Head of caudate nucleus (tissue), 42 donors: ENCODE results near the gene GIT1.

Experiments used
- DNase-seq, 42 donors: peaks; one replicate each; pipeline versions ENCODE4 v3.0.0 to v3.0.0-alpha.2; 2020 to 2021; ENCODE audit warnings: mixed read lengths in 7 of 42
- intact Hi-C: fragments of 100-400 bp; cut with DNase I; formaldehyde crosslinking; loops from one replicate; pipeline ENCODE4 v1.15.0; 2022

GIT1 gene

DNA sequence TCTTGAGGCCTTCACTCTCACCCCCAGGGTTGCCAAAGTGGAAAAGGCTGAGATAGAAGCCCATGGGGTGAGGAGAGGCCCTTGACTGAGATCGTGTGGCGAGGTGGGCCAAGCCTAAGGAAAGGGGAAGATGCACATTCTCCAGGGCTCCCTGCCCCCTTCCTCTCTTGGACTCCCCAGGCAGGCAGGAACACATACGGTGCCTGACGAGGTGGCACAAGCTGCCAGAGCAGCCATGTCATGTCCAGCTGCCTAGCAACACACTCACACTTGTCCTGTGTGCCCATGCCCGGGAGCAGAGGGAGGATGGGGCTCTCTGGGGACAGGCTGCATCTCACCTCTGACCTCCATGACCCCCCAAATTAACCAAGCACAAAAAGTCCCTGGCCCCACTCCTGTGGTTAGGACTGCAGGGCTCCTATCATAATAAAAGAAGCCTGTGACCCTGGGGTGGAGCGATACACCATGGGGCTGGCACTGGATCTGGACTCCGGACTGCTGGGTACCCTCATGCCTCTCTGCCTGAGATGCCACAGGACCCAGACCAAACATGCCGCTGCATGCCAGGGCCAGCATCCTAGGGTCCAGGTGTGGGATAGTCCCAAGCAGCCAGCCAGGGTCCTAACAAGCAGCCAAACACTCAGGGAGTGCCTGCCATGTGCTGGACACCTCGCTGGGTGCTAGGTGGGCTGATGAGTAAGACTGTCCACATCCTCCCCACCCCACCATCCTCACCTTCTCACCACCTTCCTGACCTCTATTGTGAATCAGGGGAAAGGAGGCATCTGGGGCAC is 2.6 kb downstream of the GIT1 start:
- DNase-seq: peak in 1 of 42 donors; percentile 16
- intact Hi-C loops: no loop called here

DNA sequence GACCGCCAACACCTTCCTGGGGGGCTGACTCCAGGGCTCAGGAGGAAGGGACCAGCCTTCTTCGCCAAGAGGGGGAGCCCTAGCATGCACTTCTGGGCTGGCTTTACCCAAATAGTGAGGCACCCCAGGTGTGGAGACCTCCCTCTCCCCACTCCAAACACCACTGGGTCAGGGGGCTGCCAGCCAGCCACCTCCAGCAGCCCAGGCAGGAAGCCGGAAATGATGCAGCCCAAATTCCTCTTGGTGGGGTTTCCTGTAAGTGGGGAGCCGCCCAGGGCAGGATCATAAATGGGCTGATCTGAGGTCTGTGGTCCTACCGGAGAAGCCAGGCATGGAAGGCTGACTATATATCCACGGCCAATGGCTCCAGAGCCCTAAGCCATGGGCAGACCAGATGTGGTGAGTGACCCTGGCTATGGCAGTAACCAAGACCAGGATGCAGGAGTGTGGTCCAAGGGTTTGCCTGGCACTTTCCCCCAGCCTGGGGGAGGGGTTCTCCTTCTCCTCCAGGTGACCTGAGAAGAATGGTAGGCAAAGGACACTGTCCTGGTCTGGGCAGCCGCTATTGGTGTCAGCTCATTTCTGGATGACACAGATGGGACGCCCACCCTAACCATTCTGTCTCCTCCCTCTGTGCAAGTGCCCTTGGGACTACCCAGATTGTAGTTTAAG is 4.2 kb downstream of the GIT1 start:
- intact Hi-C loops: no loop called here
- peak in 6 of 42 donors; percentile 14 to 52 (median 32) for DNase-seq

DNA sequence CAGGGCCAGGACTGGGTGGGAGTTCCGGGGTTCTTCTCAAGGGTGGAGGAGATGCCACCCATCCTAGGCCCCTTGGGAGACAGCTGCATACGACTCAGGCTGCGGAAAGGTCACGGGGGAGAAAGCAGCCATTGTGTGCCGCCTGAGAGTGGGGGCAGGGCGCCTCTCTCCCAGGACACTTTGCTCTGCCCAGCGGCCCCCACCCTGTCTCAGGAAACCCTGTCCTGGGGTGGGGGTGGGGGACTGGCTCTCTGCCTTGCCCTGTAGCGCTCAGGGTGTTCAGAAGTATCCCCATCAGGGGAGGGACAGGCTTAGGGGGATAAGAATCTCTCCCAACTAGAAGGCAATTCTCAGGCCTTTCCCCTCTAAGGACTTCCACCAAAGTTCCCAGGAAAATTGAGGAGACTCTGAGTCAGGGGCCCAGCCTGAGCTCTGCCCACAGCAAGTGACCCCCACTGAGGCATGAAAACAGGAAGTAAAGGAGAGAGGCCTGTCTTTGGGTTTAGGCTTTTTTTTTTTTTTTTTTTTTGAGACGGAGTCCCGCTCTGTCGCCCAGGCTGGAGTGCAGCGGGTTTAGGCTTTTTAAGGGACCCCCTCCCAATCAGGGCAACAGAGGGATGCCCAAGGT is 4.9 kb downstream of the GIT1 start:
- intact Hi-C loops: no loop called here
- DNase-seq: peak; percentile 69 to 95 (median 86)

- intact Hi-C loops: no loop called here
- DNase-seq: peak in 1 of 42 donors; percentile 30
These were observed 5.9 kb downstream of the GIT1 start for GRCh38 chr17:29583324-29584248.

DNA sequence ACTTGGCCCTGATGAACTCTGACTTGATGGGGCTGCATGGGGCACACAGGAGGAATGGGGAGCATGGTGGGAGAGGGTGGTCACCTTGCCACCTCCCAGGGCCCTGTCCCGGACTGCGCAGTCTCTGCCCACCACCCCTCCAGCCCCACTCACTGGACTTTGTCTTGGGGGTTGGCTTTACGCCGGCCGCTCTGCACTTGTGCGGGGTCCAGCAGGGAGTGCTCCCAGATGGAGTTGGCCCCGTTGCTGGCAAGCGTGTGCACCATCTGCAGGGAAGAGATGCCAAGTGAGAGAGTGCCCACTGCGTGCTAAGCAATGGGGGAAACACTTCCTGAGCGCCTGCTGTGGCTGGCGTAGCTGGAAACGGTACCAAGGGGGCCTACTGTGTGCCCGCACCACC is 6.7 kb downstream of the GIT1 start:
- intact Hi-C loops: no loop called here

GRCh38 chr17:29582254-29582765 is 7.1 kb downstream of the GIT1 start:
- peak in 1 of 42 donors; percentile 16 for DNase-seq
- intact Hi-C loops: no loop called here

More for the DNA sequence above, 6.7 kb downstream of the GIT1 start:
- peak; percentile 76 to 95 (median 88) for DNase-seq

GRCh38 chr17:29581583-29582253 is 7.7 kb downstream of the GIT1 start:
- intact Hi-C loops: no loop called here

DNA sequence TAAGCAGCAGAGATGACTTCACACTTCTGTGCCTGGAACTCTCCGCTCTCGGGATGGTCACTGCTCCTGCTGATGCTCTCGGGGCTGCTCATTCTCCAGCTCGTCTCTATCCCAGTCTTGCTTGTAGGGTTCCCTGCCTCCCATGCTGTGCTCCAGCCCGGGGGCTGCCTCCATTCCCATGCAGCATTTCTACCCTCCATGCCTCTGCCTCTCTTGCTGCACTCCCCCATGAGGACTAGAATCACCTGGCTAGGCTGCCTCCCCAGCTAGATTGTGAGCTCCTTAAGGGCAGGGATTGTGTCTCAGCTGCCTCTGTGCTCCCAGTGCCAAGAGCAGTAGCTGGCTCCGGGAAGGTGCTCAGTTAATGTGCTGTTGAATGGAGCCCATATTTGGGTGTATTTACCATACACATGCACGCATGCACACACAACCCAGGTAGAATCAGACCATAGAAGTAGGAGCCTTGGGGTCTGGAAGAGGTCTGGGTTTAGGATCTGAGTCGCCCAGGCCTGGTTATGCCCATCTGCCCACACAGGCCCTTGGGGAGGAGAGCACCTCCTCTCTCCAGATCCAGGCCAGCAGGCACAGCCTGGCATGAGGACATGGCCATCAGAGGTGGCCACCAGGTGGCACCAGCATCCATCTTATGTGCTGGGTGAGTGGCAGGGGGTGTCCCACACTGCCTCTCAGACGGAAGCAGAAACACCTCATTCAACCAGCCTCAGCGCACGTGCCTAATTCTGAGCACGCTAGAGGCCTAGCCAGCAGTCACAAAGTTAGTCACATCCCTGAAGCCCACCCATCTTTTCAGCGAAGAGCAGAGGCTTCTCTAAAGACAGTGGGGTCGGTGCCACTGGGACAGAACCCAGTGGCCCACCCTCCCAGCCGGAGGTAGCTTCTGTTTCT is 9.3 kb downstream of the GIT1 start:
- intact Hi-C loops: loop anchor here (10.0 kb wide), 1 partner anchor 205 kb away; no protein-coding TSS in a partner anchor
- peak; percentile 83 to 97 (median 92) for DNase-seq

More at GRCh38 chr17:29581583-29582253, 7.7 kb downstream of the GIT1 start:
- peak in 25 of 42 donors; percentile 37 to 83 (median 65) for DNase-seq

- no peak for DNase-seq
- intact Hi-C loops: loop anchor here (10.0 kb wide), 1 partner anchor 204 kb away; no protein-coding TSS in a partner anchor
These were observed 10.6 kb downstream of the GIT1 start for GRCh38 chr17:29578626-29579485.

- intact Hi-C loops: loop anchor here (10.0 kb wide), 1 partner anchor 203 kb away; no protein-coding TSS in a partner anchor
- DNase-seq: peak in 33 of 42 donors; percentile 55 to 87 (median 70)
These were observed 11.8 kb downstream of the GIT1 start for GRCh38 chr17:29577385-29578211.

DNA sequence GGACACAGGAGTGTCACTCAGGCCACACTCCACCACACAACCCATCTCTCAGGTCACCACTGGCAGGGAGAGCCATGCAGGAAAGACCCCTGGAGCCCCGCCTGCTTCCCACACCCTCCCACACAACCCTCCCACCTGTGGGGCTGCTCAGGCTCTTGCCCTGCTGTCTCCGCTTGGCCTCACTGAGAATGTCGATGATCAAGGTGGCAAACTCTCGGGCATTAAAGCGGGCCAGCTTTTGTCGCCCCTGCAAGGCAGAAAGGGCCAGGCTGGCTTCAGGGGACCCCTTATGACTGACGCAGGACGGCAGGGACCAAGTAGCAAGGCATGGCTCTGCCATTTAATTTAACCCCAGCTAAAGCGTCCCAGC is 12.5 kb downstream of the GIT1 start:
- intact Hi-C loops: loop anchor here (10.0 kb wide), 1 partner anchor 202 kb away; no protein-coding TSS in a partner anchor
- DNase-seq: peak in 2 of 42 donors; percentile 1 to 2

DNA sequence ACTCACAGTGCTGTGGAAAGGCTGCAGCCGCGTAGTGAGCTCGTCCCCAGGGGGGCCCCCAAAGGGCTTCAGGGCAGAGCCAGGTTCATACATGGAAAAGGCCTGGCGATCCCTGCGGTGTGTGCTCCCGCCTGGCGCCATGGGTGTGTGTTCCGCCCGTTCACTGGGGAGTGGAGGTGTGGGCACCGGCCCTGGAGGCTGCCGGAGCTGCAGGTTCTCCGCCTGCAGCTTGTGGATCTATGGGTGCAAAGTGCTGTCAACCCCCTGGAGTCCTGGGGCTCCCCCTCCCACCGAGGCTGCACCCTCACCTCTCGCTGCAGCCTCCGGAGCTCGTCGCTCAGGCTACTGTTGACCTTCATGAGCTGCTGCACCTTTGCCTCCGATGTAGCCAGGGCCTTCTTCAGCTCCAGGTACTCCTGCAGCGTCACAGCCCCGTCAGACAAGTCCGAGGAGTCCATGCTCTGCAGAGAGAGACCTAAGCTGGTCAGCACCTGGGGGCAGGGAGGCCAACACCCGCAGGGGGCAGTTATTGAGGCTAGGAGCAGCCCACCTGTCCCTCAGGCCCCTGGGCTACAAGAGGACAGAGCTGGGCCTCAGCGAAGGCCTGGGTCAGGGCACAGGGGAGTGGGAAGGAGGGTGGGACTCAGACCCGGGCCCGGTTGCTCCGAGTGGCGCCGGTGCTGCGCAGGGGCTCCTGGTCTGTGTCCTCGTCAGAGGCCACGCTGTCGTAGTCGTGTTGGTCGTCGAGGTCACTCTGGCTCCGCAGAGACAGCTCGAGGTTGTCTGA is 13.0 kb downstream of the GIT1 start:
- intact Hi-C loops: loop anchor here (10.0 kb wide), 1 partner anchor 202 kb away; no protein-coding TSS in a partner anchor
- DNase-seq: peak in 2 of 42 donors; percentile 2 to 5

DNA sequence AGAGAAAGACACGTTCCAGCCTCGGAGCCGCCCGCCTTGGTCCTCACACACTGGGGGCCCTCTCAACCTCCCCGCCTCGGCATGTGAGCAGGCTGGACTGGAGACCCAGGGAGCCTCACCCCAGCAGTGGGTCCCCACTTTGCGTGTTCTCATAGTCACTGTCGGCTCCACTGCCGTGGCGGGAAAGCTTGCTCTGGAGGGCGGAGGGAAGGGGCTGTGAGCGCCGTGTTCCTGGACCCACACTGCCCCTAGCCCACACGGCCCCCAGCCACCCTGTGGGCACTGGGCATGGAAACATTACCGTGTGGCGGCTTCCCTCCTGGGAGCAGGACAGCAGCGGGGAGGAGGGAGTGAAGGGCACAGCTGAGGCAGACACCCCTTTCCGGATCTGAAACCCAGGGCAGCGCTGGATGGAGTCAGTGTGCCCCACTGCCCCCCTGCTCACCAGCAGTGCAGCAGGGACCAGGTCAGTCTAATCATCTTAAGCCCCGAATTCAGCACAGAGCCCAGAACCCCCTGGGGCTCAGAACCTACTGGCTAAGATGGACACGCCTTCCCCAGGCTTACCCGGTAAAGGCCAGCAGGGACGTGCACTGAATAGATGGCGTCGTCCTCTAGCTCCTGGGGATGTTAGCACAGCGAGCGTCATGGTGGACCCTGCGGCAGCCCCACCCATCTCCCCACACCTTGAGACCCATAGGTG is 13.8 kb downstream of the GIT1 start:
- peak in 4 of 42 donors; percentile 2 to 32 (median 15) for DNase-seq
- intact Hi-C loops: loop anchor here (10.0 kb wide), 1 partner anchor 201 kb away; no protein-coding TSS in a partner anchor
